ENCODE data around the gene CCDC24. TPM values are rescaled to one million over a fixed set of nuclear protein-coding genes. Genes with fewer than 3 reads are reported as not detected.

Gene CCDC24
- total RNA-seq, 1 experiment from 2014 or later: 11.8 TPM

DNA sequence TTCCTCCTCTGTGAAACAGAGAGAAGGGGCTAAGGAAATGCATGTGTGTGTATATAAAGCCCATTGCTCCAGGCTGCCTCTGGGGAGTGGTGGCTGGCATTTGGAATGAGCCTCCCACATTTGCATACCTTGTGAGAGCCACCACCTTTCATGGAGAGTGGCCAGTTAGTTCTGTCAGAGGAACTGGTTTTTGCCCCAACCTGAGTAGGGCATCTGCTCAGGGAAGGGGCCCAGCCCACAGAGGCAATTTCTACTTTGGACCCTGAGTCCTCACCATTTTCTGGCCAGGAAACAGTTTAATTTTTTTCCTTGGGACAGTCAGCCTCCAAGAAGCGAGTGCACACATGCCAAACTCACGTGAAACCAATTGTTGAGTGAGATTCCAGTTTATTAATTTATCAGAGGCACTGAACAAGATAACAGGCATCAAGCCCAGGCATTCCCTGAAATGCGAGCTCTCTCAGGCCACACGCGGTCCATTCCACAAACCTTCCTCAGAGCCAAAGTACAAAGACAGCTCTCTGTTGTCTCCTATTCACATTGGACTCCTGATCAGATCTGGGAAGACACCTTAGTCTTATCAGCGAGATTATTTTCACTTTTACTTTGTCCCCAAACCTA is 40.9 kb downstream of the CCDC24 start:
- no peak overlapping the region for H2BK12ac ChIP-seq (ENCODE audit: insufficient read length, low read depth, low read length)
- no peak overlapping the region for H3T11ph ChIP-seq (ENCODE audit: low read length)
- peaks cover 9% of the 10 kb centered on the region; the same call in 1 of the 2 replicates for H3K4me1 ChIP-seq (ENCODE audit: insufficient read depth, low read length)
- peak; percentile 42 for DNase-seq
- no peaks in the 10 kb centered on the region for H3K9me3 Mint-ChIP-seq
- no peaks in the 10 kb centered on the region for H3K79me2 ChIP-seq (ENCODE audit: insufficient read depth, low read length)
- H4K5ac ChIP-seq (ENCODE audit: insufficient read length, low read depth, low read length): no peak overlapping the region
- H2BK20ac ChIP-seq (ENCODE audit: low read depth, low read length, poor library complexity, severe bottlenecking): no peak overlapping the region
- H3K79me1 ChIP-seq (ENCODE audit: insufficient read depth, low read depth, low read length, poor library complexity, severe bottlenecking): no peaks in the 10 kb centered on the region
- no peak overlapping the region for H3K56ac ChIP-seq (ENCODE audit: insufficient read length, low read depth, low read length)
- H3K4ac ChIP-seq (ENCODE audit: low read depth, low read length): no peak overlapping the region
- WGBS (ENCODE audit: extremely low coverage, insufficient read length, low lambda C conversion rate): no CpG with 5 or more reads among the region's 6 CpGs
- no peak overlapping the region for H2AFZ ChIP-seq (ENCODE audit: low read length)
- peaks cover 4 to 11% (median 5%) of the 10 kb centered on the region in 3 experiments; a peak in 4 of 7 replicates for H3K36me3 Mint-ChIP-seq (ENCODE audit: insufficient read depth in 1 of 3, low read depth in 3 of 3)
- H3K4me2 ChIP-seq (ENCODE audit: insufficient read depth, insufficient read length, low read length): peak overlapping the region; percentile 42
- no peak overlapping the region for H2BK120ac ChIP-seq (ENCODE audit: low read depth, low read length, poor library complexity, severe bottlenecking)
- H3K23ac ChIP-seq (ENCODE audit: insufficient read length, low read depth, low read length): no peak overlapping the region
- peaks cover 7% of the 10 kb centered on the region for H3K27me3 Mint-ChIP-seq (ENCODE audit: low read depth)
- peak overlapping the region; percentile 91 to 96 for H3K4me3 Mint-ChIP-seq
- no peaks in the 10 kb centered on the region for H4K20me1 ChIP-seq (ENCODE audit: control insufficient read depth, insufficient read depth, insufficient read length)
- no peak overlapping the region for H3K9ac ChIP-seq (ENCODE audit: extremely low read depth, insufficient read length, low read length)
- no peak overlapping the region for H3K18ac ChIP-seq (ENCODE audit: insufficient read length, low read depth, low read length)
- H3K23me2 ChIP-seq (ENCODE audit: insufficient read length, low read depth, low read length, poor library complexity, severe bottlenecking): peaks cover 7% of the 10 kb centered on the region
- no peak overlapping the region for H4K8ac ChIP-seq (replicated peaks; ENCODE audit: insufficient read length, low read depth, low read length)
- no peaks in the 10 kb centered on the region for H3K27me3 ChIP-seq (ENCODE audit: insufficient read depth, low read length)
- peaks cover 42 to 43% of the 10 kb centered on the region in 2 experiments for H3K4me1 Mint-ChIP-seq
- H4K91ac ChIP-seq (ENCODE audit: insufficient read length, low read depth, low read length): no peak overlapping the region
- no peak overlapping the region for H2BK15ac ChIP-seq (ENCODE audit: low read depth, low read length)
- H3K27ac ChIP-seq (ENCODE audit: insufficient read length, low read depth, low read length): no peak overlapping the region
- H2BK5ac ChIP-seq (ENCODE audit: insufficient read length, low read length): no peak overlapping the region
- TF ChIP-seq, protein P1, sequence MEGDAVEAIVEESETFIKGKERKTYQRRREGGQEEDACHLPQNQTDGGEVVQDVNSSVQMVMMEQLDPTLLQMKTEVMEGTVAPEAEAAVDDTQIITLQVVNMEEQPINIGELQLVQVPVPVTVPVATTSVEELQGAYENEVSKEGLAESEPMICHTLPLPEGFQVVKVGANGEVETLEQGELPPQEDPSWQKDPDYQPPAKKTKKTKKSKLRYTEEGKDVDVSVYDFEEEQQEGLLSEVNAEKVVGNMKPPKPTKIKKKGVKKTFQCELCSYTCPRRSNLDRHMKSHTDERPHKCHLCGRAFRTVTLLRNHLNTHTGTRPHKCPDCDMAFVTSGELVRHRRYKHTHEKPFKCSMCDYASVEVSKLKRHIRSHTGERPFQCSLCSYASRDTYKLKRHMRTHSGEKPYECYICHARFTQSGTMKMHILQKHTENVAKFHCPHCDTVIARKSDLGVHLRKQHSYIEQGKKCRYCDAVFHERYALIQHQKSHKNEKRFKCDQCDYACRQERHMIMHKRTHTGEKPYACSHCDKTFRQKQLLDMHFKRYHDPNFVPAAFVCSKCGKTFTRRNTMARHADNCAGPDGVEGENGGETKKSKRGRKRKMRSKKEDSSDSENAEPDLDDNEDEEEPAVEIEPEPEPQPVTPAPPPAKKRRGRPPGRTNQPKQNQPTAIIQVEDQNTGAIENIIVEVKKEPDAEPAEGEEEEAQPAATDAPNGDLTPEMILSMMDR (conservative IDR thresholded peaks at IDR 0.05): no peak
- H2AK5ac ChIP-seq (ENCODE audit: insufficient read length, low read length): no peak overlapping the region
- no peaks in the 10 kb centered on the region for H3K9me3 ChIP-seq (ENCODE audit: control insufficient read depth, low read depth, low read length)
- H3K27ac Mint-ChIP-seq: peak overlapping the region; percentile 94 to 98 (median 96); a peak in 6 of 7 replicates
- no peak overlapping the region for H3K14ac ChIP-seq (ENCODE audit: insufficient read depth, low read length)

Measured in H9 (cell line).